ENCODE data around the gene RPLP1.
"Not testable (repeated sequence)": the region's sequence is repeated elsewhere in the genome, so short reads cannot be mapped to it uniquely, and the experiment has no call there.

The RPLP1 gene

DNA sequence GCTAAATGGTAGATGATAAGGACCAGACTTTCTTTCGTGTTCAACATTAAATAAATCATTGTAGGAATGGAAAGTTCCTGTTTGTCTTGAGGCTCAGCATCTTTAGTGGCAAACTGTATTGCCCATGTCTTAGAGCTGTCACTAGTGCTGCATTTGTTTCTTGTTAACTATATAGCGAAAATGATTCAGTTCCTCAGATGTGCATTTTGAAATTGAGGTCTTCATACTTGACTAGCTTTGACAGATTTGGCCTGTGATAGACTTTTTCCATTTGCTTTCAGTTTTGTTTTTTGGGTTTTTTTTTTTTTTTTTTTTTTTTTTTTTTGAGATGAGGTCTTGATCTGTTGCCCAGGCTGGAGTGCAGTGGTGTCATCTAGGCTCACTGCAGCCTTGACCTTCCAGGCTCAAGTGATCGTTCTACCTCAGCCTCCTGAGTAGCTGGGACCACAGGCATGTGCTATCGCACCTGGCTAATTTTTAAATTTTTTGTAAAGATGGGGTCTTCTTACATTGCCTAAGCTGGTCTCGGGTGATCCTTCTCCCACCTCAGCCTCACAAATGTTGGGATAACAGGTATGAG lies 9.5 kb upstream of the RPLP1 start:
- no peak for FAIRE-seq

DNA sequence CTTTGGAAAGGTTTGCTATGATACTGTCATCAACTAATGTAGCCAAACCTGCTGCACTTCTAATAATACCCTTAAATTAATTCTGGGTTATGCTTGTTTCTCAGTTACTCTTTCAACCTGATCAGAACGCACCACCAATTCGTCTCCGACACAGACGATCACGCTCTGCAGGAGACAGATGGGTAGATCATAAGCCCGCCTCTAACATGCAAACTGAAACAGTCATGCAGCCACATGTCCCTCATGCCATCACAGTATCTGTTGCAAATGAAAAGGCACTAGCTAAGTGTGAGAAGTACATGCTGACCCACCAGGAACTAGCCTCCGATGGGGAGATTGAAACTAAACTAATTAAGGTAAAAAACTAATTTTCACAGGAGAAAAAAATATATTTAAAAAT lies 7.9 kb upstream of the RPLP1 start:
- no peak for FAIRE-seq

DNA sequence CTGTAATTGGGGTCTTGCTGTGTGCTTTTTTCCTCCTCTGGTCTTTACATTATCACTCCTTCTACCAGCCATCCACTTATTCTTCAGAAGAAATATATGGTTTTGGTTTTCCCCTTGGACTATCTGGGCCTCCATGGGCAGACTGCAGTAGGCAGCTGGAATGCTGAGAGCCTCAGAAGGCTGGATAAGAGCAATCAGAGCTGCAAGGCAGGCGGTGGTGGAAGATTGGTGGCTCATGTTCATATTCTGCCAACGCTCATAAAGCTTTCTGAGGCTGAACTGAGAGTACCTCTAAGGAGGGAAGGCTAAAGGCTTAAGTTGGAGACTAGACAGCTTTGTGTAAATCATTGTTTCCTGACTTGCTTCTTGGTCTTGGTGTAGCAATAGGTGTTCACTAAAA lies 5.7 kb upstream of the RPLP1 start:
- no peak for FAIRE-seq

- not testable (repeated sequence) for FAIRE-seq
Observed at GRCh38 chr15:69450221-69450620, 2.4 kb upstream of the RPLP1 start.

DNA sequence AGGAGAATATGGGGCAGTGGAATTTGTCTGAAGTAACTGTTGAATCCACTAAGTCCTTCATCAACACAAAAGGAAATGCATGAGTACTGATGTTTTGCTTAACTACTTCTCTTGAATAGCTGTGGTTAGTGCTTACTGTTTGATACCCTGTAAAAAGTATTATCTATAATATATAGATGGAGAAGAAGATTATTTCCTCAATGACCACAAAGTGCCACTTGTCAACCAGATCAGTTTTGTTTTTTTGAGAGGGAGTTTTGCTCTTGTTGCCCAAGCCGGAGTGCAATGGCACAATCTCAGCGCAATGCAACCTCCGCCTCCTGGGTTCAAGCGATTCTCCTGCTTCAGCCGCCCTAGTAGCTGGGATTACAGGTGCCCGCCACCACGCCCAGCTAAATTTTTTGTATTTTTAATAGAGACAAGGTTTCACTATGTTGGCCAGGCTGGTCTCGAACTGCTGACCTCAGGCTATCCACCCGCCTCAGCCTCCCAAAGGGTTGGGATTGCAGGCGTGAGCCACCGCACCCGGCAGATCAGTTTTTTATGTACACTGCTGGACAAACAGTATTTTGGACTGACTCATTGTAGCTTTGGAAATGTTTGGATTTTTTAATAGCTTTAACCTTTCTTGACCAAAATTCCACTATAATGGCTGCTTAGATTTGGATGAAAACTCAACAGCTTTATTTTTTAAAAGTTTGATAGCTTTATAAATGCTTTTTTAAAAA lies 1.5 kb upstream of the RPLP1 start:
- FAIRE-seq = no peak

DNA sequence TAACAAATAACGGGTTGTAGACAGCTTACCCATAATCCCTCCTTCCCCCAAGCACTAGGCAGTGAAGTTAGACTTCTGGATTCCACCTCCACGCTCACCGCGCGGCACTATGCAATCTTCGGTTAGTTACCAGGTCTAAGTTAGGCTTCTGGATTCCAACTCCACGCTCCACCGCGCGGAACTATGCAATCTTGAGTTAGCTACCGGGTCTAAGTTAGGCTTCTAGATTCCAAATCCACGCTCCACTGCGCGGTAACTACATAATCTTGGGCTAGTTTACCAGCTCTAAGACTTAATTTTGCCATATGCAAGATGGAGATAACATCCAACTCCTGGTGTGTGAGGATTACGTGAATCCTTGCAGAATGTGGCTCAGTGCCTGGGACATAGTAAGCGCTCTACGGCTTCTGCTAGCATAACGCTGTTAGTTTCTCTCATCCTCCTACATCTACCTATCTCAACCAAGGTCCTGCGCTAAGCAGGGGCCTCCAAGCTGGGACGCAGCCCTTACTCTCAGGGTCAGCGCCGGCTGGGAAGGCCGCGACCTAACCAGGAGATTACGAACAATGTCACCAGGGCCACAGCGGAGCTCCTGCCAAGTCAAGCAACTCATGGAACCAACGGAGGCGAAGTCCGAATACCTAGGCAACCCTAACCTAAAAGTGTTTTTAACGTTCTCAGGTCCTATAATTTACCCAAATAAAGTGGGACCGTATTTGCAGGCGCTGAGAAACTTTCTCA lies 497 bp upstream of the RPLP1 start:
- FAIRE-seq = no peak

GRCh38 chr15:69454953-69455352 lies 2.3 kb downstream of the RPLP1 start:
- FAIRE-seq = no peak

- no peak for FAIRE-seq
Observed at GRCh38 chr15:69456208-69457166, 3.9 kb downstream of the RPLP1 start.

GRCh38 chr15:69457304-69458280 lies 5.0 kb downstream of the RPLP1 start:
- FAIRE-seq = no peak

DNA sequence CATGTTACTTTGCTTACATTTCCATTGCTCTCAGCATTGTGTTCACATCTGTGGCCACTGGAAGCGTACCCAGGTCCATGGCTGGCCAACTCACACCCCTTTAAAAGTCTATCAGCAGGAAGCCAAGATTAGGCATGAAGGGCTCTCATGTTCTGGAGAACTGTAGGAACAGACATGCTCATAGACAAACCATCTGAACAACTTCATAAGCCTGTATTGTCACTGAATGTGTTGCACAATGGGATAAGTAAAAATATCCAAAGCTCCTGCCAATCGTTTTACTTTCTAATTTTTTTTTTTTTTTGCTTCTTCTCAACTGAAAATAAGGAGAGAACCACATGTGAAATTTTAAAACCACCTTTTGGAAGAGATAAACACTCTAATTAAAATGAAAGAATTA lies 6.4 kb downstream of the RPLP1 start:
- FAIRE-seq = no peak

DNA sequence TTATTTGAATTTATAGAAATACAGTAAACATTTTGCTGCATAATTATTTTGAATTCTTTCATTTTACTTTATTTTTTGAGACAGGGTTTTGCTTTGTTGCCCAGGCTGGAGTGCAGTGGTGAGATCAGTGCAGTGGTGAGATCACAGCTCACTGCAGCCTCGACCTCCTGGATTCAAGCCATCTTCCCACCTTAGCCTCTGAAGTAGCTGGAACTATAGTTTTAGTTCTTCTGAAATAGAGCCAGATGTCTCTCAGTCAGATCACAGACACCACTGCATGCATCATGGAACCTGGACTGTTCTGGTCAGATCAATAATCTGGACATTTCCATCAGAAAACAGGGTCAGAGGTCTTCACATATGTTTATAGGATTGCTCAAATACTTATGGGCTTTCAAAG lies 7.9 kb downstream of the RPLP1 start:
- FAIRE-seq = no peak

DNA sequence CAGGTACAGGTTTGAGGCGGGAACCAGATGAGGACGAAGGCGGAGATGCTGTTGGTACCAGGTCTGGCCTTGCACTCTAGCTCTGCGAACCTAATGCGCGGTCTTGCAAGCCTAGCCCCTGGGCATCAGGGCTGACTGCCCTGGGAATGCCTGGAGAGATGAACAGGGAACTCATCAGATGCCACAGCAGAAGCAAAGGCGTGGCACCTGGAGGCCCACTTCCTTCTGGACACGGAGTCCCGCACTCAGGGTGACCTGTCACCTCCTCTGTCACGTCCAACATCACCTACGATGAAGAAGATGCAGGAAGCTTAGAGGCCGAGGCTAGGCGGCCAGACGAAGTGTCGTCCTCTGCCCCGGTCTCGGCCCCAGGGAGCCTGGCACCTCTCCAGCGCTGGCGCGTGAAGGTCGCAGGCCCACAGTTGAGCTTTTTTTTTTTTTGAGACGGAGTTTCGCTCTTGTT lies 9.4 kb downstream of the RPLP1 start:
- FAIRE-seq = no peak

GRCh38 chr15:69462493-69463181 lies 10.0 kb downstream of the RPLP1 start:
- FAIRE-seq = peak; percentile 19

DNA sequence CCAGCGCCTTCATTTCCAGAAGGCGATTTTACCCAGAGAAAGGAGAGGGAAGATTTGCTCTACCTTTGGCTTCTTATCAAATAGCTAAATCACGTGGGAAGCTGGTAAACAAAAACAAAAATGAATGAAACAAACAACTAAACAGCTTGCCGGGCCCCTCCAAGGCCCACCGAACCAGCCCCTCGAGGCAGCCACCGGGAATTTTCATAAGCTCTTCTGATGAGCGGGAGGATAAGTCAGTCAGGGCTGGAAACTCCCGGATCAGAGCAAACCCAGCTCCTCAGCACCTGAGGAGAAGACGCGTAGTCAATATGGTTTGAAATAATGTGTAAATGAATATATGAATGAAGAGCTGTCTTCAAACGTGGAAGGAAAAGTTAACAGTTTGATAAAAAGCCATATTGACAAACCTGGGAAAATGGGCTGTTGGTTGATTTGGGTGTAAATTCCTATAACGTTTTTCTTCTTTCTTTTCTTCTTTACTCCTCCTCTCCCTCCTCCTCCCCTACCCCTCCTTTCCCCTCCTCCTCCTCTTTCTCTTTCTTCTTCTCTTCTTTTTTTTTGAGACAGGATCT lies 10.7 kb downstream of the RPLP1 start:
- FAIRE-seq = no peak

DNA sequence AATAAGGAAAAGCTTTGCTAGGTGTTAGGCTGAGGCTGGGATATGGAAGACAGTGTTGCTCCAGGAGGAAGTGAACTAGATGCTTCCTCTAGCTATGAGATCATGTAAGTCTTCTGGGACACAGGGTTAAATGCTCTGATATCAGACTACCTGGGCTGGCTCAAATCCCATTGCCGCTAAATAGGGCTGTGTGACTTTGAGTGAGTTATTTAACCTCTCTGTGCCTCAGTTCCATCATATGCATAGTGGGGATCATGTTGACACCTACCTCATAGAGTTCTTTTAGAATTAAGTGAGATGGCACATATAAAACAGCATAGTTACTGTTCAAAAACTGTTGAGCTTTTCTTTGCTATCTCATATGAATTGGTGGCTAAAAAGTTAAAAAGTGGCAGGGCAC lies 12.6 kb downstream of the RPLP1 start:
- no peak for FAIRE-seq

DNA sequence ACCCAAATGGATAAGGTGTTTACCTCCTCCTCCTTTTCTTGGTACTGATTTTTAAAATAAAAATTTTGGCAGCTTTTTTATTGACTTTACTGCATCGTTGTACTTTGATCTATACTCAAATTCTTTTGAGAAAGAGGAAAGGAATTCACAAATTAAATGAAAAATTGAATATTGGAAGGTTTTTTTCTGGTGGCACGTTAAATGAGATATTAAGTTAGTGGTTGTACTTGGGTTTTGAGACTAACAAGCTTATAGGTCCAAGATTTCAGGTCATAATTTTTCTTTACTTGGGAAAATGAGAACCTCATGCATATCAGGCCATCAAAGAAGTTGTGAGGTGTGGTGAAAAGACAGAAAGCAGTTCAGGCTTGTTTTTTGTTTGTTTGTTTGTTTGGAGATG lies 14.1 kb downstream of the RPLP1 start:
- FAIRE-seq = no peak

GRCh38 chr15:69467636-69468035 lies 15.0 kb downstream of the RPLP1 start:
- no peak for FAIRE-seq

DNA sequence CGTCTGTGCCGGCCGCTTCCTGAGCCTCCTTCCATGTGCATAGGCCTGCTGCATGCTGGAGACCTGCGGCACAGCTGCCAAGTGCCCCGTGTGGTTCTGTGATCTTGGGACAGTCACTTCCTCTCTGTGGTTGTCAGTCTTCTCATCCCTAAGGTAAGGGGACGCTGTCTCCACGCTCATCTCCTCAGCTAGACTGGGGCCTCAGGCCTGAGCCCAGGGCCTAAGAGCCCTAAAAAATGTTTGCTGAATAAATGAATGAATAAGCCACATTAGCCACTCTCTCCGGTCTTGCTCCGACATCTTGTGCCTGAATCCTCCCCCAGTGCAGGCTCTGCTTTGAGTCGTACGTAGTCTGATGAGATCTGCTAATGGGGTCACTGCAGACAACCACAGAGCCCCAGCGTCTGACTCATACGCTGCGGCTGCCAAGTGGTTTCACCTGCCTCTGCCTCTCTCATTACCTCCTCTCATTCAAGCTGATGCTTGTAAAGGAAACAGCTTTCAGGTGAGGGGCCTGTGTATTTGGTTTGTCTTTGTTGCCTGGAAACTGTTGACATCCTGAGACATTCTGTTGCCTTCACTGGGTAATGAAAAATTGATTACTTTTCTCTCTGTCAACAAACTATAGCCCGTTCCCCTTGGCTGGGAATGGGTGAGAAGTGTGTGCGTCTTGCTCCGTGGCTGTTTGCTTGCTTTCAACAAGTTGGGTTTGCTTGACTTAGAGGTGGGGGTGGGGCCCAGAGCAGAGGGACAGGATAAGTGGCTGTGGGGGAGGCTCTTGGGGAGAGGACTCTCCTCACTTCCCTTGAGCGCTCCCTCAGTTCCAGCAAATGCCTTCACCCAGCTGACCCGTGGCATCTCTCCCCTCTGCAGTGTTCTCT lies 15.9 kb downstream of the RPLP1 start:
- no peak for FAIRE-seq

DNA sequence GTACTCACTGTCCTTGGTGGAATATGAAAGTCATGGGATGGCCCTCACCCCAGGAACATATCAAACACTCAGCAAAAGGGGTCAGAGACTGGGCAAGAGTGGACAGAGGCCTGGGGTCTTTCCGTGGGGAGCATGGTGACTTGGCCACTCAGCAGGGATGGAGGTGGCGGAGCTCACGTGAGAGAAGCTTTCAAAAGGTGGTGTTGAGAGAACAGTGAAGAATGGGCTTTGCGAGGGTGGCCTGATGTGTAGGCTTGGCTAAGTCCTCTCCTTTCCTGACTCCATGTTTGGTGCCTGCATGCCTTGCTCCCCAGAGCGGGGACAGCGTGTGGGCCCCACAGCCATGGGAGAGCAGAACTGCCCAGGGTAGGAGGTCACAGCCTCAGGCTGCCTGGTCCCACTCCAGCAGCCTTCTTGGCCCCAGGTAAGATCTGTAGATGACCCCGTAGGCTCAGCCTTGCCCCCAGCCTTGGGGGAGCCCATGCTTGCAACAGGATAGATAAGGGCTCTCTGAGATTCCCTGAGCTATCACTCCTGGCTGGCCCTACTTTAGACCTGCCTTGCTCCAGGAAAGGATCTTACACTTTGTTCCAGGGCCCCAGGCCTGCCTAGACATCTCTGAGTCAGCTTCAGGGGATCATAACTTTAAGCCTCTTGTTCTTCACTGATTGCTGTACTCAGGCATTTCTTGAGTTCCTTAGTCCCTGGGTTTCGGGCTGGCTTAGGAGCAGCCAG lies 17.0 kb downstream of the RPLP1 start:
- FAIRE-seq = no peak

All from TTC549 (cell line).